ENCODE results near the gene TBC1D20. TPM values are rescaled to one million over a fixed set of nuclear protein-coding genes. Genes with fewer than 3 reads are reported as not detected.

TBC1D20 gene
- total and polyA plus RNA-seq, 2 of the 4 experiments (the other 2 are of a cell fraction) = 39.1 to 42.8 TPM

DNA sequence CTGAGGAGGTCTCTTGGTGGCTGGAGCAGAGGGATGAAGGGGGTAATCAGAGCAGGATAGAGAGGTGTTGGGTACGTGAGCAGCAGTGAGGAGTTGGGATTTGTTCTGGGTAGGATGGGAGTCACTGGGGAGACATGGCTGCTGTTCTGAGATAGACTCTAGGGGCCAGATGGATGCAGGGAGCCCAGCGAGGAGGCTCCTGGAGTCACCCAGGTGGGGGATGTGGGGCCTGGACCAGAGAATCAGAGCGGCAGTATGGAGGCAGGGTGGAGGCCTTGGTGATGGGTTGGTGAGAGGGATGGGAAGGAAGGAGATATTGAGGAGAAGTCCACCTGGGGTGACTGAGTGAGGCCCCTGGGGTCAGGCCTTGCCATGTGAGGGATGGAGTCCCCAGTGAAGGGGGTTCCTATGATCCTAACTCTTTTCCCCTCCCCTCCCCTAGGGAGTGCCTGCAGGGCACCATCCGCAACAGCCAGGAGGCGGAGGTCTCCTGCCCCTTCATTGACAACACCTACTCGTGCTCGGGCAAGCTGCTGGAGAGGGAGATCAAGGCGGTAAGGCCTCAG is 40.6 kb downstream of the TBC1D20 start:
- H3K4ac ChIP-seq (ENCODE audit: low read depth, low read length) = no peak overlapping the region
- no peak overlapping the region for H3K4me2 ChIP-seq (ENCODE audit: low read depth, low read length)
- H3K79me1 ChIP-seq (ENCODE audit: low read depth in 1 of 2, low read length in 2 of 2) = peaks cover 0 to 26% of the 10 kb centered on the region in 2 experiments; a peak in 3 of 4 replicates
- ChIA-PET CTCF (no interaction called here), POLR2A (ENCODE audit: unreplicated experiment) (no interaction called here)
- WGBS, 2 experiments (ENCODE audit: extremely low coverage in 2 of 2, insufficient read length in 1 of 2) = 93% methylated on average over 2 of the region's 8 CpGs; no CpG with 5 or more reads in 1 of the 2 experiments
- no peaks in the 10 kb centered on the region for H3K4me1 ChIP-seq (ENCODE audit: control insufficient read depth, insufficient read depth, low read length)
- no peak overlapping the region for H2AFZ ChIP-seq (replicated peaks; ENCODE audit: low read length, poor library complexity)
- dilution Hi-C loops (cut with HindIII; ENCODE audit: low sequenced_read_pairs, unreplicated experiment) (no loop called here), in situ Hi-C loops (cut with MboI; ENCODE audit: low sequenced_read_pairs) (no loop called here), intact Hi-C loops (cut with micrococcal nuclease) (no loop called here)
- no peak overlapping the region for H2BK20ac ChIP-seq (ENCODE audit: low read depth, low read length)
- ATAC-seq (ENCODE audit: low read depth) (no peak), DNase-seq (no peak)
- no peak overlapping the region for H4K5ac ChIP-seq (ENCODE audit: low read depth, low read length)
- H2AK5ac ChIP-seq (ENCODE audit: low read depth, low read length) = no peak overlapping the region
- no peak overlapping the region for H2BK15ac ChIP-seq (ENCODE audit: low read depth, low read length)
- H3K27ac ChIP-seq (ENCODE audit: insufficient read depth, low read length) = no peak overlapping the region
- H3K56ac ChIP-seq (ENCODE audit: extremely low read depth, insufficient read depth, low read length) = no peak overlapping the region
- H3K23ac ChIP-seq (ENCODE audit: low read depth, low read length) = no peak overlapping the region
- peaks cover 53% of the 10 kb centered on the region for H3K36me3 ChIP-seq (ENCODE audit: control insufficient read depth, insufficient read depth, low read length)
- no peaks in the 10 kb centered on the region for H3K27me3 ChIP-seq (ENCODE audit: control insufficient read depth, insufficient read depth, low read length)
- H2AK9ac ChIP-seq (replicated peaks; ENCODE audit: low read depth, low read length, poor library complexity) = no peak overlapping the region
- TF ChIP-seq, protein P1, sequence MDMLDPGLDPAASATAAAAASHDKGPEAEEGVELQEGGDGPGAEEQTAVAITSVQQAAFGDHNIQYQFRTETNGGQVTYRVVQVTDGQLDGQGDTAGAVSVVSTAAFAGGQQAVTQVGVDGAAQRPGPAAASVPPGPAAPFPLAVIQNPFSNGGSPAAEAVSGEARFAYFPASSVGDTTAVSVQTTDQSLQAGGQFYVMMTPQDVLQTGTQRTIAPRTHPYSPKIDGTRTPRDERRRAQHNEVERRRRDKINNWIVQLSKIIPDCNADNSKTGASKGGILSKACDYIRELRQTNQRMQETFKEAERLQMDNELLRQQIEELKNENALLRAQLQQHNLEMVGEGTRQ (IDR thresholded peaks at IDR 0.05; ENCODE audit: low read depth, low read length) = no peak
- no peak for TF ChIP-seq RFX5 (IDR thresholded peaks at IDR 0.05; ENCODE audit: low read depth, low read length)
- no peak for TF ChIP-seq POLR2A (IDR thresholded peaks at IDR 0.05; ENCODE audit: low read depth, low read length)
- no peak for TF ChIP-seq MAFK (IDR thresholded peaks at IDR 0.05; ENCODE audit: low read depth, low read length)
- no peak for TF ChIP-seq BHLHE40 (IDR thresholded peaks at IDR 0.05; ENCODE audit: low read depth, low read length)
- no peak for TF ChIP-seq MAZ (IDR thresholded peaks at IDR 0.05; ENCODE audit: borderline replicate concordance, low read depth, low read length)
- TF ChIP-seq SMC3 (IDR thresholded peaks at IDR 0.05; ENCODE audit: low read depth, low read length) = no peak
- H2BK5ac ChIP-seq (ENCODE audit: low read depth, low read length, poor library complexity, severe bottlenecking) = no peak overlapping the region
- no peak overlapping the region for H3K18ac ChIP-seq (ENCODE audit: low read depth, low read length)
- H3K9me1 ChIP-seq (ENCODE audit: insufficient read depth, low read length) = no peaks in the 10 kb centered on the region; the same call in 1 of the 2 replicates
- no peak overlapping the region for H2BK120ac ChIP-seq (ENCODE audit: low read depth, low read length)
- no peak overlapping the region for H4K91ac ChIP-seq (ENCODE audit: insufficient read depth, low read depth, low read length)
- no peak overlapping the region for H3K14ac ChIP-seq (replicated peaks; ENCODE audit: low read depth, low read length)
- H3K4me3 ChIP-seq (ENCODE audit: insufficient read depth, low read depth, low read length) = no peak overlapping the region
- H4K8ac ChIP-seq (ENCODE audit: low read depth in 2 of 2, low read length in 2 of 2) = no peak overlapping the region
- no TSS peak for BruUV-seq (replicated peaks)
- peaks cover 3% of the 10 kb centered on the region; the same call in 1 of the 2 replicates for H4K20me1 ChIP-seq (ENCODE audit: insufficient read depth, low read length)
- H3K9ac ChIP-seq (ENCODE audit: low read depth, low read length) = no peak overlapping the region
- H3K9me3 ChIP-seq (ENCODE audit: control insufficient read depth, insufficient read depth, low read length) = no peaks in the 10 kb centered on the region

Measured in IMR-90 (cell line).